ENCODE measurements around the gene PXT1. TPM values are rescaled to one million over a fixed set of nuclear protein-coding genes. Genes with fewer than 3 reads are reported as not detected.

Gene PXT1
- polyA plus RNA-seq, 1 experiment = not detected

DNA sequence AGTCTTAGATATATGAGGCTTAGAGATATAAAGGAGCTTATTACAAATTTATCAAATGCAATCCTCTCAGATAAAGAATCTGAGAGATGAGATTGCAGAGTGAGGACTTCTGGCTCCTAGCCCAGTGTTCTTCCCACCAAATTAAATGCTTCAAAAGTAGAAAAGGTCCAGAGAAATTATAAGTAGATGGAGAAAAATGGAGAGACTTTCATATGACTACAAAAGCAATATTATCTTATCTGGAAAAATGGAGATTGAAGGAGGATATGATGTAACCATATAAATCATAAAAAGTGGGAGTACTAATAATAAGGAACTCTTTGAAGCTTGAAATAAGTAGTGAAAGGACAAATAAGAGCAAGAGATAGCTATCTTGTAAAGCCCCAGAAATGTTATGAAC lies 3.0 kb upstream of the PXT1 start:
- DNase-seq (ENCODE audit: low read depth, low spot score) = no peak
- H3K27me3 ChIP-seq (ENCODE audit: control insufficient read depth, insufficient read depth, low read length) = no peaks in the 10 kb centered on the region
- H3K9me3 ChIP-seq (ENCODE audit: control insufficient read depth, insufficient read depth, low read length) = peaks cover 4% of the 10 kb centered on the region
- ChIA-PET POLR2A (no interaction called here), CTCF (interaction anchor here (0.5 to 0.6 kb wide), 2 partner anchors 87 to 118 kb away, joined by 3 read pairs; no protein-coding TSS in a partner anchor)
- no peak overlapping the region for H3K4me3 ChIP-seq (ENCODE audit: low read depth, low read length)
- TF ChIP-seq, protein P1, sequence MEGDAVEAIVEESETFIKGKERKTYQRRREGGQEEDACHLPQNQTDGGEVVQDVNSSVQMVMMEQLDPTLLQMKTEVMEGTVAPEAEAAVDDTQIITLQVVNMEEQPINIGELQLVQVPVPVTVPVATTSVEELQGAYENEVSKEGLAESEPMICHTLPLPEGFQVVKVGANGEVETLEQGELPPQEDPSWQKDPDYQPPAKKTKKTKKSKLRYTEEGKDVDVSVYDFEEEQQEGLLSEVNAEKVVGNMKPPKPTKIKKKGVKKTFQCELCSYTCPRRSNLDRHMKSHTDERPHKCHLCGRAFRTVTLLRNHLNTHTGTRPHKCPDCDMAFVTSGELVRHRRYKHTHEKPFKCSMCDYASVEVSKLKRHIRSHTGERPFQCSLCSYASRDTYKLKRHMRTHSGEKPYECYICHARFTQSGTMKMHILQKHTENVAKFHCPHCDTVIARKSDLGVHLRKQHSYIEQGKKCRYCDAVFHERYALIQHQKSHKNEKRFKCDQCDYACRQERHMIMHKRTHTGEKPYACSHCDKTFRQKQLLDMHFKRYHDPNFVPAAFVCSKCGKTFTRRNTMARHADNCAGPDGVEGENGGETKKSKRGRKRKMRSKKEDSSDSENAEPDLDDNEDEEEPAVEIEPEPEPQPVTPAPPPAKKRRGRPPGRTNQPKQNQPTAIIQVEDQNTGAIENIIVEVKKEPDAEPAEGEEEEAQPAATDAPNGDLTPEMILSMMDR (IDR thresholded peaks at IDR 0.05; ENCODE audit: low read depth, low read length) = no peak
- no peak overlapping the region for H3K27ac ChIP-seq (ENCODE audit: low read depth, low read length)

DNA sequence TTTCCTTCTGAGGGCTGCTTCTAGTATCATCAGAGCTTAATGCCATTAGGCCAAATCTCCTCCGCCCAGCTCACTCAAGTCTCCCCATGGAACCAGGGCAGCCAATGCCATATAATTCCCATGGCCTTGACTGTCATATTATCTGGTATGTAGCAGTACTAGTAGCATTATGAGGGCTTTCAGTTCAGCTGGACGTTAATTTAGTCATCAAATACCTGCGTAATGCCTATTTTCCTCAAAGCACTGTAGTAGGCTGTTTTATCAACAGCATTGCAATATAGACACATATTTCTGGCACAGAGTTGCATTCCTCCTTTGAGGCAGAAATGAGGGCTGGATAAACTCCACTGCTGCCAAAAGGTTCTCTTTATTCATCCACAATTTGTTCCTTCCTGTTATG lies 1.8 kb upstream of the PXT1 start:
- H3K27me3 ChIP-seq (ENCODE audit: control insufficient read depth, insufficient read depth, low read length) = no peaks in the 10 kb centered on the region
- ChIA-PET CTCF (no interaction called here), POLR2A (interaction anchor here (1.1 kb wide), 1 partner anchor 234 kb away, joined by 4 read pairs; the partner anchor contains the start of gene CDKN1A)
- DNase-seq (ENCODE audit: low read depth, low spot score) = no peak
- TF ChIP-seq, protein P1 (IDR thresholded peaks at IDR 0.05; ENCODE audit: low read depth, low read length) = no peak
- H3K4me3 ChIP-seq (ENCODE audit: low read depth, low read length) = peak overlapping the region; percentile 95
- H3K9me3 ChIP-seq (ENCODE audit: control insufficient read depth, insufficient read depth, low read length) = peaks cover 4% of the 10 kb centered on the region
- peak overlapping the region; percentile 23 for H3K27ac ChIP-seq (ENCODE audit: low read depth, low read length)

DNA sequence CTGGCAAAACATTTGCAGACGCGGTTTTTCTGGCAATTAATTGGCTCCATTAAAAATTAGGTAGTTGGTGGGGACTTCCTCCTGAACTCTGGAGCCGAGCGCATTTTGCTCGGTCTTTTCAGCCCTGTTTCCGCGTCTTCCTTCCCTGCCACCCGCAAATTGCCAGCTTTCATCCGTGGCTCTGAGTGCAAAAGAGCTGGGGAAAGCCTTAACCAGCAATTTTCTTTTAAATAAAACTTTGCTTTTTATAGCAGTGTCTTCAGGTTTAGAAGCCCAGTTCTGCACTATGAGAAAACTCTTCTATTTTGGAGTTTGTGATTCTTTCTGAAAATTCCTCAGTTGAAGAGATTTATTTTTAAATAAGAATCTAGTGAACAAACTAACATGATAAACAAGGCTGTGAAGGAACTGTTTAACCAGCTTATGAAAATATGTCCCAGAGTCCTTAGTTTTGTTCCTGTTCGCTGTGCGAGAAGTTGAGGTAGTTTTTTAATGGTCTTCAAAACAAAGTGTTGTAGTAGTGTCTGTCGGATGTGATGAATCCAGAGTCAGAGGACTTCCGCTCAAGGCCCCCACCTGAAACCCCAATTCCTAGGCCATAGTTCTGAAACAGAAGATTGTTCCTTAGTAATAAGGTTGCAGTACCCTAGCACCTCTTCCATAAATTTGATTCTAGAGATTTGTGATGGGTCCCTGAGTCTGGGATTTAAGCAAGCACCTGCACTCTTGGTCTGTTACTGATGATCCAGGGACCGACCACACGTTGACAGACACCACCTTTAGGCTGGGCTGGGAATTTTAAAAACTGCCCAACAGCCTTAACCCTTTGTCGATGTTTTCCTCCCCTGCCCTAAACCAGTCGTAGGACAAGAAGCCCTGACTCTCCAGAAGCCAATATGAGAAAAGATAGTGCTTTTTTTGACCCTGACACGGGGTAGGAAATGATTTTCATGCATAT lies 1.1 kb upstream of the PXT1 start:
- POLR2A ChIA-PET = interaction anchor here (1.0 kb wide), 1 partner anchor 16 kb away, joined by 3 read pairs; no protein-coding TSS in a partner anchor
- Histone ChIP-seq H3K27ac (ENCODE audit: low read depth, low read length) (peak overlapping the region; percentile 89), H3K4me3 (ENCODE audit: low read depth, low read length) (peak overlapping the region; percentile 95), H3K27me3 (ENCODE audit: control insufficient read depth, insufficient read depth, low read length) (no peaks in the 10 kb centered on the region), H3K9me3 (ENCODE audit: control insufficient read depth, insufficient read depth, low read length) (no peaks in the 10 kb centered on the region; the same call in 1 of the 2 replicates)
- DNase-seq (ENCODE audit: low read depth, low spot score) = no peak
- CTCF ChIA-PET = no interaction called here
- TF ChIP-seq, protein P1 (IDR thresholded peaks at IDR 0.05; ENCODE audit: low read depth, low read length) = peak; percentile 17; the same call in 1 of the 2 replicates

DNA sequence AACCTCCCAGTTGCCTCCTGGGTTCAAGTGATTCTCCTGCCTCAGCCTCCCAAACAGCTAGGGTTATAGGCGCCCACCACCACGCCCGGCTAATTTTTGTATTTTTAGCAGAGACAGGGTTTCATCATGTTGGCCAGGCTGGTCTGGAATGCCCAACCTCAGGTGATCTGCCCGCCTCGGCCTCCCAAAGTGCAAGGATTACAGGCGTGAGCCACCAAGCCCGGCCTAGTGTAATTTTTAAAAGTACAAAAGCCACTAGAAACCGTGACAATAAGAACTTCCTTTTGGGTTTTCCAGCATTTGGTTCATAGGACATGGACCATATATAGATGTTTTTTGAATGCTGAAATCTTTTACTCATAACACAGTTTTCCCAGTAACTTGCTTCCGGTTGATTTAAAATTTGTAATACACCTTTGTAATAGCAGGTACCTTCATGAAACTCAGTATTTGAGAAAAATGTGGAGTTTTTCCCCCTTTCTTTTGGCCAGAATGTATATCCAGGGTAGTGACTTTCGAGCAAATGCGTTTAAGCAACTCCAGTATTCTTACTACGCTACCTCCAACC lies 467 bp downstream of the PXT1 start:
- Histone ChIP-seq H3K4me3 (ENCODE audit: low read depth, low read length) (peak overlapping the region; percentile 95), H3K27ac (ENCODE audit: low read depth, low read length) (peak overlapping the region; percentile 80), H3K9me3 (ENCODE audit: control insufficient read depth, insufficient read depth, low read length) (no peaks in the 10 kb centered on the region; the same call in 1 of the 2 replicates), H3K27me3 (ENCODE audit: control insufficient read depth, insufficient read depth, low read length) (no peaks in the 10 kb centered on the region)
- CTCF ChIA-PET = no interaction called here
- TF ChIP-seq, protein P1 (IDR thresholded peaks at IDR 0.05; ENCODE audit: low read depth, low read length) = no peak
- POLR2A ChIA-PET = interaction anchor here (0.6 to 0.7 kb wide), 3 partner anchors 19 to 921 kb away, joined by 3 to 4 read pairs (median 4); no protein-coding TSS in a partner anchor
- no peak for DNase-seq (ENCODE audit: low read depth, low spot score)

Measured in AG04450 (cell line).